Measurements from ENCODE around the gene NR4A3.
A peak's percentile ranks its signal among the peaks of the same experiment; 100 is the strongest.
"Not testable (repeated sequence)": the region's sequence is repeated elsewhere in the genome, so short reads cannot be mapped to it uniquely, and the experiment has no call there.

The NR4A3 gene

DNA sequence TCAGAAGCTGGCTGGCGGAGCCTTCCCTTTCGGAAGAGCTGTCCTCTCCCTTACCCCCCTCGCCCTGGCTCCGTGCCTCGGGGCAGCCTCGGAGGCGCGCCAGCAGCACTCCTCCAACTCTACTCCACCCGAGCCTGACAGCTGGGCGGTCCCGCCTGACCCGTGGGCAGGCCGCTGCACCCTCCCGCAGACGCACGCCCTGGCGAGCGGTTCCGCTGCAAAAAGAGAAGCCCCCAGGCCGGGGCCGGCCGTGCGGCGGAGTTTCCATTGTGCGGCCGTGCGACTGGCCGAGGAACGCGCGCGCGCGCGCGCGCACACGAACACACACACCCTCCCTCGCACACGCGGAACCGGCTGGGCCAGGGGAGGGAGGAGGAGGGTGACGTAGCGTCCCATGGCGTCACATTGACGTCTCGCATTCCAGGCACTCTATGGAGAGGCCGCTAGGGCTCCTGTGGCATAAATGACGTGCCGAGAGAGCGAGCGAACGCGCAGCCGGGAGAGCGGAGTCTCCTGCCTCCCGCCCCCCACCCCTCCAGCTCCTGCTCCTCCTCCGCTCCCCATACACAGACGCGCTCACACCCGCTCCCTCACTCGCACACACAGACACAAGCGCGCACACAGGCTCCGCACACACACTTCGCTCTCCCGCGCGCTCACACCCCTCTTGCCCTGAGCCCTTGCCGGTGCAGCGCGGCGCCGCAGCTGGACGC is at the start of gene NR4A3:
TSS of gene NR4A3 (plus strand) at position 490 of the 713 bp plus-strand sequence. CDS start 6,158 bp downstream, outside the sequence.
- H3K4me1 ChIP-seq (ENCODE audit: control insufficient read depth, insufficient read depth, low read length): peaks cover 32% of the 10 kb centered on the region
- H3K36me3 ChIP-seq (ENCODE audit: control insufficient read depth, insufficient read depth, low read length): no peaks in the 10 kb centered on the region
- H3K9me3 ChIP-seq (ENCODE audit: control insufficient read depth, low read length): no peaks in the 10 kb centered on the region
- H3K27me3 ChIP-seq (ENCODE audit: control insufficient read depth, insufficient read depth, low read length): peaks cover 48% of the 10 kb centered on the region
- peak within 1 kb of the TSS; percentile 70 for H3K9ac ChIP-seq (ENCODE audit: low read length)
- H3K4me3 ChIP-seq (ENCODE audit: low read length): peak within 1 kb of the TSS; percentile 81

DNA sequence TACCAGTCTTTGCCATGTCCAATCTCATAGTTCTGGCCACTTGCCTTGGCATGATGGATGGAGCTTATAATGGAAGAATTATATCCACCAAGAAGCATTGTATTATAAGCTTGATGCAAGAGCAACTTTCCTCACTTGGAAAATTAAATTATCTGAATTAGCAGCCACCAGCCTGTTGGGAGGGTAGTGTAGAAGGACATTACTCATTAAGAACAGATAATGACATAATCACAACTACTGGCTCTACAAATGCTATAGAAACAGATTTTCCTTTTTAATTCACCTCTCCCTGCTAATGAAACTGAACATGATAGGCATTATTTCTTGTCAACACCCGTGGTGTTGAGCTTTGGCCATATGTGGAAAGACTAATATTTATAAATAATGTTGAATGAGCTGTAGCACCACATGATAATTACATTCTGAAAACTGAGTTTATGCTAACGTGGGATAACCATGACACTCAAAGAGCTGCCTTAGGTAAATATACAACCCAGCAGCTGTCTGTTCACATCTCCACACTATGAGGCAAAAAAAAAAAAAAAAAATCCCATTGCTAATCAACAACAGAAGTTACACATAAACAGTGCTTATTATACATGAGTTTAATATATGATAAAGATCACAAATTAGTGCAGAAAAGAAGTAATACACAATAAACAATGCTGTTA is 48.1 kb upstream of the NR4A3 start:
- no peaks in the 10 kb centered on the region for H3K4me1 ChIP-seq (ENCODE audit: control insufficient read depth, insufficient read depth, low read length)
- H3K4me3 ChIP-seq (ENCODE audit: low read length): no peak overlapping the region
- H3K36me3 ChIP-seq (ENCODE audit: control insufficient read depth, insufficient read depth, low read length): no peaks in the 10 kb centered on the region
- H3K27me3 ChIP-seq (ENCODE audit: control insufficient read depth, insufficient read depth, low read length): no peaks in the 10 kb centered on the region
- no peak overlapping the region for H3K9ac ChIP-seq (ENCODE audit: low read length)
- H3K9me3 ChIP-seq (ENCODE audit: control insufficient read depth, low read length): no peaks in the 10 kb centered on the region

- Histone ChIP-seq H3K27me3 (ENCODE audit: control insufficient read depth, insufficient read depth, low read length) (no peaks in the 10 kb centered on the region), H3K4me3 (ENCODE audit: low read length) (no peak overlapping the region), H3K36me3 (ENCODE audit: control insufficient read depth, insufficient read depth, low read length) (no peaks in the 10 kb centered on the region), H3K9ac (ENCODE audit: low read length) (no peak overlapping the region), H3K4me1 (ENCODE audit: control insufficient read depth, insufficient read depth, low read length) (no peaks in the 10 kb centered on the region), H3K9me3 (ENCODE audit: control insufficient read depth, low read length) (no peaks in the 10 kb centered on the region)
These were observed 43.4 kb upstream of the NR4A3 start for GRCh38 chr9:99778308-99778707.

DNA sequence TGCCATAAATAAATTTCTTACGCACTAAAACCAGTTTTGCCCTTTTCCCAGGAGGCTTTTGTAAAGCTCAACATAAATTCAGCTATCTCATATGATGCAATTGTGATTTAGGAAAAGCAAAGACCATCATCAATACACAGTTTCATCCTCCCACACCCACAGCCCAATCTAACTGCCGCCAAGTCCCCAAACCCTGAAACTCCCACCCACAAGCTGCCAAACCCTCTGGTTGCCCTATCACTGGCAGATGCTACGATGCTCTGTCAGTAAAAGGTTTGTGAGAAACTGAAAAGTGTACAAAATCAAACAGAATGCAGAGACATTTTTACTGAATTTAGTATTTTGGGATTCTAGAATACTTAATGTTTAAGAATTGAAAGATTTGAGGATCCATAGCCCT is 42.8 kb upstream of the NR4A3 start:
- no peaks in the 10 kb centered on the region for H3K27me3 ChIP-seq (ENCODE audit: control insufficient read depth, insufficient read depth, low read length)

GRCh38 chr9:99779277-99779676 is 42.4 kb upstream of the NR4A3 start:
- H3K36me3 ChIP-seq (ENCODE audit: control insufficient read depth, insufficient read depth, low read length): no peaks in the 10 kb centered on the region
- no peaks in the 10 kb centered on the region for H3K4me1 ChIP-seq (ENCODE audit: control insufficient read depth, insufficient read depth, low read length)
- no peak overlapping the region for H3K4me3 ChIP-seq (ENCODE audit: low read length)
- H3K9me3 ChIP-seq (ENCODE audit: control insufficient read depth, low read length): no peaks in the 10 kb centered on the region
- no peak overlapping the region for H3K9ac ChIP-seq (ENCODE audit: low read length)
- H3K27me3 ChIP-seq (ENCODE audit: control insufficient read depth, insufficient read depth, low read length): no peaks in the 10 kb centered on the region

More for the DNA sequence above, 42.8 kb upstream of the NR4A3 start:
- H3K4me1 ChIP-seq (ENCODE audit: control insufficient read depth, insufficient read depth, low read length): no peaks in the 10 kb centered on the region
- H3K36me3 ChIP-seq (ENCODE audit: control insufficient read depth, insufficient read depth, low read length): no peaks in the 10 kb centered on the region
- no peak overlapping the region for H3K4me3 ChIP-seq (ENCODE audit: low read length)
- H3K9me3 ChIP-seq (ENCODE audit: control insufficient read depth, low read length): no peaks in the 10 kb centered on the region
- no peak overlapping the region for H3K9ac ChIP-seq (ENCODE audit: low read length)

DNA sequence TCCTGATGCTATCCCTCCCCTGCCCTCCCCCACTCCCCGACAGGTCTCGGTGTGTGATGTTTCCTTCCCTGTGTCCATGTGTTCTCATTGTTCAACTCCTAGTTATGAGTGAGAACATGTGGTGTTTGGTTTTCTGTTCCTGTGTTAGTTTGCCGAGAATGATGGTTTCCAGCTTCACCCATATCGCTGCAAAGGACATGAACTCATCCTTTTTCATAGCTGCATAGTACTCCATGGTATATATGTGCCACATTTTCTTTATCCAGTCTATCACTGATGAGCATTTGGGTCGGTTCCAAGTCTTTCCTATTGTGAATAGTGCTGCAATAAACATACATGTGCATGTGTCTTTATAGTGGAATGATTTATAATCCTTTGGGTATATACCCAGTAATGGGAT is 39.3 kb upstream of the NR4A3 start:
- H3K9me3 ChIP-seq (ENCODE audit: control insufficient read depth, low read length); H3K27me3 ChIP-seq (ENCODE audit: control insufficient read depth, insufficient read depth, low read length); H3K4me1 ChIP-seq (ENCODE audit: control insufficient read depth, insufficient read depth, low read length); H3K9ac ChIP-seq (ENCODE audit: low read length); H3K36me3 ChIP-seq (ENCODE audit: control insufficient read depth, insufficient read depth, low read length); H3K4me3 ChIP-seq (ENCODE audit: low read length): not testable (repeated sequence)

- Histone ChIP-seq H3K4me1 (ENCODE audit: control insufficient read depth, insufficient read depth, low read length) (no peaks in the 10 kb centered on the region), H3K9ac (ENCODE audit: low read length) (no peak overlapping the region), H3K4me3 (ENCODE audit: low read length) (no peak overlapping the region), H3K9me3 (ENCODE audit: control insufficient read depth, low read length) (no peaks in the 10 kb centered on the region), H3K27me3 (ENCODE audit: control insufficient read depth, insufficient read depth, low read length) (peaks cover 4% of the 10 kb centered on the region), H3K36me3 (ENCODE audit: control insufficient read depth, insufficient read depth, low read length) (no peaks in the 10 kb centered on the region)
These were observed 38.5 kb upstream of the NR4A3 start for GRCh38 chr9:99782962-99783718.

GRCh38 chr9:99783799-99784198 is 37.9 kb upstream of the NR4A3 start:
- Histone ChIP-seq H3K9ac (ENCODE audit: low read length) (no peak overlapping the region), H3K4me3 (ENCODE audit: low read length) (no peak overlapping the region), H3K4me1 (ENCODE audit: control insufficient read depth, insufficient read depth, low read length) (no peaks in the 10 kb centered on the region), H3K27me3 (ENCODE audit: control insufficient read depth, insufficient read depth, low read length) (peaks cover 4% of the 10 kb centered on the region), H3K36me3 (ENCODE audit: control insufficient read depth, insufficient read depth, low read length) (no peaks in the 10 kb centered on the region), H3K9me3 (ENCODE audit: control insufficient read depth, low read length) (no peaks in the 10 kb centered on the region)

- Histone ChIP-seq H3K9ac (ENCODE audit: low read length) (no peak overlapping the region), H3K4me1 (ENCODE audit: control insufficient read depth, insufficient read depth, low read length) (no peaks in the 10 kb centered on the region), H3K4me3 (ENCODE audit: low read length) (no peak overlapping the region), H3K9me3 (ENCODE audit: control insufficient read depth, low read length) (no peaks in the 10 kb centered on the region), H3K27me3 (ENCODE audit: control insufficient read depth, insufficient read depth, low read length) (peaks cover 4% of the 10 kb centered on the region), H3K36me3 (ENCODE audit: control insufficient read depth, insufficient read depth, low read length) (no peaks in the 10 kb centered on the region)
These were observed 36.6 kb upstream of the NR4A3 start for GRCh38 chr9:99785010-99785590.

DNA sequence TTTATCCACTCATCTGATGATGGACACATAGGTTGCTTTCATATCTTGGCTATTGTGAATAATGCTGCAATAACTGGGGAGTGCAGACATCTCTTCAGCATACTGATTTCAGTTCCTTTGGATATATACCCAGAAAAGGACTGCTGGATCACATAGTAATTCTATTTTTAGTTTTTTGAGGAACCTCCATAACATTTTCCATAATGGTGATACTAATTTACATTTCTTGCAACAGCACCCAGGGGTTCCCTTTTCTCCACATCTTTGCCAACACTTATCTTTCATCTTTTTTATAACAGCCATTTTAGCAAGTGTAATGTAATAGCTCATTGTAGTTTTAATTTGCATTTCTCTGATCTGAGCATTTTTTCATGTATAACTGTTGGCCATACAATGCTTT is 34.1 kb upstream of the NR4A3 start:
- Histone ChIP-seq H3K4me3 (ENCODE audit: low read length) (no peak overlapping the region), H3K9ac (ENCODE audit: low read length) (no peak overlapping the region), H3K9me3 (ENCODE audit: control insufficient read depth, low read length) (no peaks in the 10 kb centered on the region), H3K4me1 (ENCODE audit: control insufficient read depth, insufficient read depth, low read length) (no peaks in the 10 kb centered on the region), H3K36me3 (ENCODE audit: control insufficient read depth, insufficient read depth, low read length) (no peaks in the 10 kb centered on the region), H3K27me3 (ENCODE audit: control insufficient read depth, insufficient read depth, low read length) (peaks cover 4% of the 10 kb centered on the region)

DNA sequence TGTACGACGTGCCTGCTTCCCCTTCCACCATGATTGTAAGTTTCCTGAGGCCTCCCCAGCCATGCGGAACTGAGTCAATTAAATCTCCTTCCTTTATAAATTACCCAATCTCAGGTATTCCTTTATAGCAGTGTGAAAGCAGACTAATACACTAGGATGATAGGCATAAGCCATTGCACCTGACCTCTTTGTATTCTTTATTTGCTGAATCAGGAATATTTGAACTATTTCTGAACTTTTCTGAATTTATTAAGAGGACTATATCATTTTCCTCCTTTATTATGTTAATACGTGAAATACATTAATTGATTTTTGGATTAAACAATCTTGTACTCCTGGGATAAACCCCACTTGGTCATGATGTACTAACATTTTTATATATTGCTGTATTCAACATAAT is 28.2 kb upstream of the NR4A3 start:
- Histone ChIP-seq H3K9ac (ENCODE audit: low read length) (no peak overlapping the region), H3K9me3 (ENCODE audit: control insufficient read depth, low read length) (no peaks in the 10 kb centered on the region), H3K4me1 (ENCODE audit: control insufficient read depth, insufficient read depth, low read length) (no peaks in the 10 kb centered on the region), H3K4me3 (ENCODE audit: low read length) (no peak overlapping the region), H3K36me3 (ENCODE audit: control insufficient read depth, insufficient read depth, low read length) (no peaks in the 10 kb centered on the region), H3K27me3 (ENCODE audit: control insufficient read depth, insufficient read depth, low read length) (no peaks in the 10 kb centered on the region)

DNA sequence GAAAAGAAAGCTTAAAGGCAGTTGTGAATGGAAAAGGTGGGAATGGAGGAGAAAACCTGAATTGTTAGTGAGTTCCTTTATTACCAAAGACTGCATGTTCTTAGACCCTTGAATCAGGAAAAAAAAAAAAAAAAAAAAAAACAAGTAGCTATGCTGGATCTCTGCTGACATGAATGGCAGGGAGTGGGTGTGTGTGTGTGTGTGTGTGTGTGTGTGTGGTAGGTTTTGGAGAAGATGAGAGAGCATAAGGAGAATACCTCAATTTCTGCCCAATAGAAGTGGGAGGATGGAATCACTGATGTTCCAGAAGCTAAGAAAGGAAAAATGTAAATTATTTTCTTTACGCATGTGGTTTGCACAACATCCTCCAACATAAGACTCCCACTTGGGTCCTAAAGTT is 25.5 kb upstream of the NR4A3 start:
- Histone ChIP-seq H3K4me3 (ENCODE audit: low read length) (no peak overlapping the region), H3K9me3 (ENCODE audit: control insufficient read depth, low read length) (no peaks in the 10 kb centered on the region), H3K27me3 (ENCODE audit: control insufficient read depth, insufficient read depth, low read length) (no peaks in the 10 kb centered on the region), H3K9ac (ENCODE audit: low read length) (no peak overlapping the region), H3K4me1 (ENCODE audit: control insufficient read depth, insufficient read depth, low read length) (no peaks in the 10 kb centered on the region), H3K36me3 (ENCODE audit: control insufficient read depth, insufficient read depth, low read length) (no peaks in the 10 kb centered on the region)
